ENCODE results near the gene C12orf76. TPM values are rescaled to one million over a fixed set of nuclear protein-coding genes. Genes with fewer than 3 reads are reported as not detected.

The C12orf76 gene
- total RNA-seq, 1 experiment from 2014 or later = 10.1 TPM

GRCh38 chr12:110033888-110034287 is 14.4 kb downstream of the C12orf76 start (continued):
- TF ChIP-seq POLR2AphosphoS5 (IDR thresholded peaks at IDR 0.05; ENCODE audit: low read depth, low read length) = no peak
- no peak for TF ChIP-seq ELF1 (IDR thresholded peaks at IDR 0.05; ENCODE audit: borderline replicate concordance, low read depth)
- TF ChIP-seq CTCF (IDR thresholded peaks at IDR 0.05 in 2 of 3, conservative IDR thresholded peaks at IDR 0.05 in 1 of 3; ENCODE audit: borderline replicate concordance in 1 of 3, insufficient read depth in 1 of 3, low read depth in 2 of 3, low read length in 2 of 3) = no peak
- TF ChIP-seq TCF7L2 (IDR thresholded peaks at IDR 0.05; ENCODE audit: borderline replicate concordance, extremely low read depth, insufficient read depth, insufficient read length) = no peak
- TF ChIP-seq EZH2 (IDR thresholded peaks at IDR 0.05) = no peak

- Histone ChIP-seq H3K9me3 (ENCODE audit: control insufficient read depth in 1 of 2, insufficient read depth in 1 of 2, low read depth in 1 of 2, low read length in 2 of 2) (no peaks in the 10 kb centered on the region), H3K27ac (ENCODE audit: low read depth, low read length) (no peak overlapping the region), H3K9me2 (ENCODE audit: insufficient read depth) (no peaks in the 10 kb centered on the region), H3K27me3 (ENCODE audit: insufficient read depth, low read length) (no peaks in the 10 kb centered on the region), H3K36me3 (ENCODE audit: control insufficient read depth in 1 of 2, insufficient read depth in 2 of 2, low read length in 2 of 2) (peaks cover 0 to 5% of the 10 kb centered on the region in 2 experiments; a peak in 2 of 4 replicates), H3K79me2 (ENCODE audit: insufficient read depth, low read length) (no peaks in the 10 kb centered on the region), H4K20me1 (ENCODE audit: insufficient read depth) (no peaks in the 10 kb centered on the region), H2AFZ (ENCODE audit: low read depth, low read length, poor library complexity, severe bottlenecking) (no peak overlapping the region), H3K4me1 (ENCODE audit: control insufficient read depth in 1 of 2, insufficient read depth in 2 of 2, low read length in 2 of 2) (peaks cover 4 to 6% of the 10 kb centered on the region in 2 experiments; a peak in 2 of 4 replicates), H3K9ac (ENCODE audit: low read length) (no peak overlapping the region), H3K4me3 (replicated peaks in 1 of 2; ENCODE audit: low read depth in 1 of 2, low read length in 2 of 2) (no peak overlapping the region), H3K4me2 (ENCODE audit: low read length) (no peak overlapping the region)
- BruUV-seq (replicated peaks) = no TSS peak
- ChIA-PET POLR2A (no interaction called here), RAD21 (ENCODE audit: low non-redundant PET in 1 of 2, low total read pairs in 2 of 2, uncharacterized antibody in 2 of 2, unreplicated experiment in 2 of 2) (no interaction called here), CTCF (no interaction called here)
- TF ChIP-seq ZNF274 (IDR thresholded peaks at IDR 0.05; ENCODE audit: low read depth, low read length) (no peak), ZBTB33 (IDR thresholded peaks at IDR 0.05; ENCODE audit: extremely low read depth, insufficient replicate concordance, low read length) (no peak), SP1 (IDR thresholded peaks at IDR 0.05; ENCODE audit: low read depth) (no peak), SIN3A (IDR thresholded peaks at IDR 0.05; ENCODE audit: low read depth) (no peak), EZH2phosphoT487 (IDR thresholded peaks at IDR 0.05; ENCODE audit: borderline replicate concordance) (no peak), ATF3 (IDR thresholded peaks at IDR 0.05) (no peak), POLR2AphosphoS5 (IDR thresholded peaks at IDR 0.05; ENCODE audit: low read depth, low read length) (no peak), EZH2 (IDR thresholded peaks at IDR 0.05) (no peak), CBX3 (IDR thresholded peaks at IDR 0.05; ENCODE audit: low read depth) (no peak), REST (IDR thresholded peaks at IDR 0.05; ENCODE audit: low read depth) (no peak), RAD21 (IDR thresholded peaks at IDR 0.05; ENCODE audit: low read depth) (no peak), EGR1 (IDR thresholded peaks at IDR 0.05; ENCODE audit: low read depth) (no peak), SRF (IDR thresholded peaks at IDR 0.05; ENCODE audit: low read depth) (no peak), JUND (IDR thresholded peaks at IDR 0.05) (no peak), MAX (IDR thresholded peaks at IDR 0.05) (no peak)
- no peak for ATAC-seq
- no peak for DNase-seq (ENCODE audit: low read depth, low spot score)
- intact Hi-C loops (cut with micrococcal nuclease) = no loop called here
Measured at GRCh38 chr12:110029290-110029815, 19.0 kb downstream of the C12orf76 start.
